ENCODE data around the gene CACNA1C. TPM values are rescaled to one million over a fixed set of nuclear protein-coding genes. Genes with fewer than 3 reads are reported as not detected.

CACNA1C gene
- total and polyA plus RNA-seq, 2 donors from 2014 or later = 1.6 to 17.4 TPM

- DNase-seq = no peak
- Histone ChIP-seq H3K36me3 (ENCODE audit: control insufficient read depth in 2 of 3, insufficient read depth in 3 of 3, low read length in 3 of 3) (no peaks in the 10 kb centered on the region), H3K4me1 (ENCODE audit: control insufficient read depth in 2 of 3, insufficient read depth in 2 of 3, low read depth in 1 of 3, low read length in 3 of 3) (peaks cover 0 to 10% (median 7%) of the 10 kb centered on the region in 3 donors), H3K9ac (ENCODE audit: low read length in 3 of 3) (no peak overlapping the region), H3K9me3 (ENCODE audit: control insufficient read depth in 2 of 3, insufficient read depth in 1 of 3, low read length in 3 of 3) (no peaks in the 10 kb centered on the region), H3K27ac (ENCODE audit: low read depth in 2 of 2, low read length in 2 of 2) (no peak overlapping the region), H3K27me3 (ENCODE audit: control insufficient read depth, insufficient read depth, low read length) (no peaks in the 10 kb centered on the region), H3K4me3 (ENCODE audit: low read length in 3 of 3) (no peak overlapping the region)
- intact Hi-C loops (cut with DNase I) = no loop called here
- TF ChIP-seq CTCF (IDR thresholded peaks at IDR 0.05; ENCODE audit: borderline replicate concordance, extremely low read depth, insufficient read depth) = no peak
- no peak for FAIRE-seq
Observed at GRCh38 chr12:2214411-2214810, 161.6 kb downstream of the CACNA1C start.

- Histone ChIP-seq H3K4me3 (ENCODE audit: low read length in 3 of 3) (no peak overlapping the region), H3K4me1 (ENCODE audit: control insufficient read depth in 2 of 3, insufficient read depth in 2 of 3, low read depth in 1 of 3, low read length in 3 of 3) (peaks cover 0 to 10% (median 7%) of the 10 kb centered on the region in 3 donors), H3K27ac (ENCODE audit: low read depth in 2 of 2, low read length in 2 of 2) (no peak overlapping the region), H3K9me3 (ENCODE audit: control insufficient read depth in 2 of 3, insufficient read depth in 1 of 3, low read length in 3 of 3) (no peaks in the 10 kb centered on the region), H3K27me3 (ENCODE audit: control insufficient read depth, insufficient read depth, low read length) (no peaks in the 10 kb centered on the region), H3K9ac (ENCODE audit: low read length in 3 of 3) (no peak overlapping the region), H3K36me3 (ENCODE audit: control insufficient read depth in 2 of 3, insufficient read depth in 3 of 3, low read length in 3 of 3) (no peaks in the 10 kb centered on the region)
- TF ChIP-seq CTCF (IDR thresholded peaks at IDR 0.05; ENCODE audit: borderline replicate concordance, extremely low read depth, insufficient read depth) = no peak
- intact Hi-C loops (cut with DNase I) = no loop called here
- no peak for DNase-seq
- FAIRE-seq = no peak
Observed at GRCh38 chr12:2215709-2216560, 163.1 kb downstream of the CACNA1C start.

- H3K36me3 ChIP-seq (ENCODE audit: control insufficient read depth in 2 of 3, insufficient read depth in 3 of 3, low read length in 3 of 3) = no peaks in the 10 kb centered on the region
- no peak overlapping the region for H3K9ac ChIP-seq (ENCODE audit: low read length in 3 of 3)
- FAIRE-seq (no peak), DNase-seq (no peak)
- H3K4me3 ChIP-seq (ENCODE audit: low read length in 3 of 3) = no peak overlapping the region
- intact Hi-C loops (cut with DNase I) = no loop called here
- TF ChIP-seq CTCF (IDR thresholded peaks at IDR 0.05; ENCODE audit: borderline replicate concordance, extremely low read depth, insufficient read depth) = no peak
- no peaks in the 10 kb centered on the region for H3K9me3 ChIP-seq (ENCODE audit: control insufficient read depth in 2 of 3, insufficient read depth in 1 of 3, low read length in 3 of 3)
- peaks cover 0 to 4% (median 4%) of the 10 kb centered on the region in 3 donors for H3K4me1 ChIP-seq (ENCODE audit: control insufficient read depth in 2 of 3, insufficient read depth in 2 of 3, low read depth in 1 of 3, low read length in 3 of 3)
- no peak overlapping the region for H3K27ac ChIP-seq (ENCODE audit: low read depth in 2 of 2, low read length in 2 of 2)
- no peaks in the 10 kb centered on the region for H3K27me3 ChIP-seq (ENCODE audit: control insufficient read depth, insufficient read depth, low read length)
Observed at GRCh38 chr12:2218706-2219105, 165.9 kb downstream of the CACNA1C start.
